Activated CD4-positive, alpha-beta memory T cell treated with anti-CD3 and anti-CD28 coated beads for 36 hours (primary cell): Measurements from ENCODE around the gene ZNF398. TPM values are rescaled to one million over a fixed set of nuclear protein-coding genes. Genes with fewer than 3 reads are reported as not detected.

Experiments
- CTCF ChIA-PET: fragments of 350-600 bp; sonication (Branson Sonifier 250); formaldehyde crosslinking; loops from one replicate; lab custom pipeline; 2021; ENCODE audit warnings: antibody characterized with exemption, inconsistent platforms; lab: Charles Lee
- POLR2A ChIA-PET: fragments of 350-600 bp; sonication (Branson Sonifier 250); formaldehyde crosslinking; loops from one replicate; lab custom pipeline; 2021; ENCODE audit warnings: antibody characterized with exemption; lab: Charles Lee
- DNase-seq: peaks from one replicate; pipeline ENCODE4 v3.0.0-alpha.2; 2020
- H3K27ac Mint-ChIP-seq: one replicate; pipeline ENCODE4 v1.8.0; 2021; ENCODE audit warnings: mixed read lengths
- H3K27me3 Mint-ChIP-seq: one replicate; pipeline ENCODE4 v1.8.0; 2021; ENCODE audit warnings: mixed read lengths
- H3K36me3 Mint-ChIP-seq: one replicate; pipeline ENCODE4 v1.8.0; 2021; ENCODE audit warnings: mixed read lengths
- H3K4me1 Mint-ChIP-seq: one replicate; pipeline ENCODE4 v1.8.0; 2021; ENCODE audit warnings: low read depth, mixed read lengths
- H3K4me3 Mint-ChIP-seq: one replicate; pipeline ENCODE4 v1.8.0; 2021; ENCODE audit warnings: mild to moderate bottlenecking, mixed read lengths
- H3K9me3 Mint-ChIP-seq: one replicate; pipeline ENCODE4 v1.8.0; 2021; ENCODE audit warnings: mixed read lengths
- intact Hi-C: fragments of 100-400 bp; cut with micrococcal nuclease; formaldehyde crosslinking; loops from one replicate; pipeline ENCODE4 v1.15.1; 2023
- total RNA-seq, 2 experiments: library from RNA; stranded (reverse); gene quantifications; one replicate each; pipeline ENCODE4 v1.2.3, GENCODE V29; 2021

Gene ZNF398
- total RNA-seq, 2 experiments from 2014 or later: 8.4 to 9.4 TPM

DNA sequence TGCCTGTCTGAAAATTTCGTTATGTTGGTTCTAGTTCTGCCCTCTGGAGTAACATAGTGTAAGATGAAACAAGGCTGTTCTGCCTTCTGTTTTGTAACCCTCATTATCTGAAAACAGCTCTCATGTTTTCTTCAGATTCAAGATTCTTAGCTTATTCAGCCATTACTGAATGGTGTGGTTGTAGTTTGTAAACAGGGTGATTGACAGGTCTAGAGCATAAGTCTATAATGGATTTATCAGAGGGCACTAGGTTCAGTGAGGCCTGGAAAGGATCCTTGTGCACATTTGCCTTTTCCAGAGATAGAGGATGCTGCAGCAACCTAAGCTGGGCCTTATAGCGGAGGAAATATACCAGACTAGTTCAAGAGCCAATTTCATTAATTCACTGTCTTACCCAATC, 6.1 kb downstream of the ZNF398 start:
- CTCF ChIA-PET: no interaction called here
- H3K9me3 Mint-ChIP-seq: no peaks in the 10 kb centered on the region
- H3K36me3 Mint-ChIP-seq: peaks cover 21% of the 10 kb centered on the region
- H3K27me3 Mint-ChIP-seq: no peaks in the 10 kb centered on the region
- H3K27ac Mint-ChIP-seq: no peak overlapping the region
- DNase-seq: no peak
- H3K4me1 Mint-ChIP-seq: peaks cover 28% of the 10 kb centered on the region
- intact Hi-C loops: no loop called here
- no peak overlapping the region for H3K4me3 Mint-ChIP-seq
- POLR2A ChIA-PET: interaction anchor here (1.2 kb wide), 1 partner anchor 28 kb away, joined by 4 read pairs; no protein-coding TSS in a partner anchor

DNA sequence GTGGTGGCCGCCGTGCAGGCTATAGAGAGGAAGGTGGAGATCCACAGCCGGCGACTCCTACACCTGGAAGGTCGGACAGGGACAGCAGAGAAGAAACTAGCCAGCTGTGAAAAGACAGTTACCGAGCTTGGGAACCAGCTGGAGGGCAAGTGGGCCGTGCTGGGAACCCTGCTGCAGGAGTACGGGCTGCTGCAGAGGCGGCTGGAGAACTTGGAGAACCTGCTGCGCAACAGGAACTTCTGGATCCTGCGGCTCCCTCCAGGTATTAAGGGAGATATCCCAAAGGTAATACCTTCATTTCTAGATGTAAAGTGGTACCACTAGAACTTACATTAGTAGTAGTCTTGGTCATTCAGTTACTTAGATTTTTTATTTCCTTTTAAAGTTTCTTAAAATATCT, 6.8 kb downstream of the ZNF398 start:
- Mint-ChIP-seq H3K27ac (no peak overlapping the region), H3K36me3 (peaks cover 21% of the 10 kb centered on the region), H3K9me3 (no peaks in the 10 kb centered on the region), H3K4me3 (no peak overlapping the region), H3K27me3 (no peaks in the 10 kb centered on the region), H3K4me1 (peaks cover 22% of the 10 kb centered on the region)
- ChIA-PET CTCF (no interaction called here), POLR2A (no interaction called here)
- no peak for DNase-seq
- intact Hi-C loops: no loop called here

DNA sequence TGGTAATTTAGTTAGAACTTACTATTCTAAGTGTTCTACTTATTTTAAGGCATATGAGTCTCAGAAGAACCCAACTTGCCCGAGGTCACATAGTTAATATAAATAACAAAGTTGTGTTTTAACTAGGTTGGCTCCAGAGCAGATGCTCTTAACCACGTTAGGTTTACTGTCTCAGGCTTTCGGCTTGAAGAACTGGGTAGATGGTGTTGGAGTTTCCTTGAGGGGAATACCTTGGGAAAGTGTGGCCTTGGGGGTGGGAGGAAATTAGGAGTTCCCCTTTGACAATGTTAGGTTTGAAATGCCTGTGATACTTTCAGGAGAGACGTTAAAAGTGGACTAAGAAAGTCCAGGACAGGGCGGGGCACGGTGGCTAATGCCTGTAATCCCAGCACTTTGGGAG, 9.6 kb downstream of the ZNF398 start:
- Mint-ChIP-seq H3K27ac (no peak overlapping the region), H3K36me3 (peaks cover 28% of the 10 kb centered on the region), H3K27me3 (no peaks in the 10 kb centered on the region), H3K4me1 (peaks cover 24% of the 10 kb centered on the region), H3K9me3 (no peaks in the 10 kb centered on the region), H3K4me3 (no peak overlapping the region)
- DNase-seq: no peak
- intact Hi-C loops: no loop called here
- CTCF ChIA-PET: no interaction called here
- POLR2A ChIA-PET: interaction anchor here (0.7 kb wide), 1 partner anchor 93 kb away, joined by 3 read pairs; no protein-coding TSS in a partner anchor

- H3K4me3 Mint-ChIP-seq: no peak overlapping the region
- H3K36me3 Mint-ChIP-seq: peaks cover 15% of the 10 kb centered on the region
- H3K9me3 Mint-ChIP-seq: no peaks in the 10 kb centered on the region
- no peaks in the 10 kb centered on the region for H3K27me3 Mint-ChIP-seq
- intact Hi-C loops: no loop called here
- peak; percentile 44 for DNase-seq
- POLR2A ChIA-PET: interaction anchor here (0.8 kb wide), 1 partner anchor 10 kb away, joined by 4 read pairs; no protein-coding TSS in a partner anchor
- CTCF ChIA-PET: interaction anchor here (0.8 to 1.2 kb wide), 2 partner anchors 14 to 34 kb away, joined by 4 read pairs; partner anchors contain the start of genes ZNF282 and ZNF398
- H3K27ac Mint-ChIP-seq: peak overlapping the region; percentile 76
- peaks cover 20% of the 10 kb centered on the region for H3K4me1 Mint-ChIP-seq
Observed at GRCh38 chr7:149161241-149161848, 14.1 kb downstream of the ZNF398 start.

DNA sequence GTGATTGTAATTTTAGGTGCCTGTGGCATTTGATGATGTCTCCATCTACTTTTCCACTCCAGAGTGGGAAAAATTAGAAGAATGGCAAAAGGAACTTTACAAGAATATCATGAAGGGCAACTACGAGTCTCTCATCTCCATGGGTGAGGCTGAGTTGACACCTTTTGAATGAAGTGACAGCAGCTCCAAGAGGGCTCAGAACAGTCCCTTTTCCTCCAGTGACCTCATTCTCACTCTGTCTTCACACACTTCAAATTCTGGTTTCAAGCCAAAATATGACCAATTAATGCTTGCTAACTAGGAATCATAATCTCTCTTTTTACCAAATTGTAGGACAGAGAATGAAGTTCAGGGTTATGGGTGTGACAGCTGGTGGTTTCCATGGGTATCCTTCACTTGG, 18.9 kb downstream of the ZNF398 start:
- no peaks in the 10 kb centered on the region for H3K27me3 Mint-ChIP-seq
- intact Hi-C loops: no loop called here
- peaks cover 19% of the 10 kb centered on the region for H3K36me3 Mint-ChIP-seq
- no peak for DNase-seq
- peak overlapping the region; percentile 14 for H3K27ac Mint-ChIP-seq
- CTCF ChIA-PET: no interaction called here
- no peak overlapping the region for H3K4me3 Mint-ChIP-seq
- POLR2A ChIA-PET: no interaction called here
- H3K9me3 Mint-ChIP-seq: no peaks in the 10 kb centered on the region
- peaks cover 6% of the 10 kb centered on the region for H3K4me1 Mint-ChIP-seq

DNA sequence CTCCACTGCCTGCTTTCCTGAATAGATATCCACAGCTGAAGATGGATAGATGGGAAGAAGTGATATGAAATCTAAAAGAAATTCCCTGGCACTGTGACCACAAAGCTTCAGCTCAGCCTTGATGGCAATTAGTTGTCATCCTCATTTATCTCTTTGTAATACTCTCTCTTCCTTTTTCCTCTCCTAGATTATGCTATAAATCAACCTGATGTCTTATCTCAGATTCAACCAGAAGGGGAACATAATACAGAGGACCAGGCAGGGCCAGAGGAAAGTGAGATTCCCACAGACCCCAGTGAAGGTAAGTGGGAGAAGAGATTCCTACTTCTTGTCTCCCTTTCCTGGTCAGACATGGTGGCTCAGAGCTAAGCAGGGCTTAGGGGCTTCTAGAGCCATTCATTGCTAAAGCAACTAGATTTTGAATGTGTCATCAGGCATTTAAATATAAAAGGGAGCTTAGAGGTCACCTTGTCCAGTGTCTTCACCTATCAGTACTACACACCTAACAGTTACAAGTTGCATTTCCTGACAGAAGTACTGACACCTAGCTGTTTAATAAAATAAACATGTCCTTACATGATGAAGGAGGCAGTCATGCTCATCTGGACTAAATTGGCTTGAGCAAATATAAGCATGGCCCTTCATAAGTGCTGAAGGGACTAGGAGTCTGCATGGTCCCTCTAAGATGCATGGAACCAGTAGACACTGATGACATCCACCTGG, 19.5 kb downstream of the ZNF398 start:
- Mint-ChIP-seq H3K9me3 (no peaks in the 10 kb centered on the region), H3K27me3 (no peaks in the 10 kb centered on the region), H3K4me3 (no peak overlapping the region), H3K4me1 (peaks cover 2% of the 10 kb centered on the region), H3K36me3 (peaks cover 14% of the 10 kb centered on the region), H3K27ac (peak overlapping the region; percentile 14)
- ChIA-PET CTCF (no interaction called here), POLR2A (interaction anchor here (0.5 kb wide), 1 partner anchor 78 kb away, joined by 3 read pairs; no protein-coding TSS in a partner anchor)
- intact Hi-C loops: no loop called here
- no peak for DNase-seq

DNA sequence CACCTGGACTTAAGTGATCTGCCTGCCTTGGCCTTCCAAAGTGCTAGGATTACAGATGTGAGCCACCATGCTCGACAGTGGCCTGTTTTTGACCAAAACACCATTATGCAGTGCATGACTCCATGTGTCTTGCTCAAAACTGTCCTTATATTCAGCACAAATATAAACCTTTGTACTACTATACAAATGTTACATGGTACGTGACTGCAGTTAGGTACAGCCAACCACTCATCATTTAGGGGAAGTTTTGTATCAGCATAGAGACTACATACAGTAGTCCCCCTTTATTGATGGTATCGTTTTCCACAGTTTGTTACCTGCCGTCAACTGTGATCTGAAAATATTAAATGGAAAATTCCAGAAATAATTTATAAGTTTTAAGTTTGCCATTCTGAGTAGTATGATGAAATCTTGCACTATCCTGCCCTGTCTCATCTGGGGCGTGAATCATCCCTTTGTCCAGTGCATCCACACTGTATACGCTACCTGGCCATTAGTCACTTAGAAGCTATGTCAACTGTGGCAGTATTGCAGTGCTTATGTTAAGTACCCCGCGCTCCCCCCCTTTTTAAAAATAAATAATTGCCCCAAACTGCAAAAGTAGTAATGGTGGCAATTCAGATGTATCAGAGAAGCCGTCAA, 24.8 kb downstream of the ZNF398 start:
- intact Hi-C loops: no loop called here
- Mint-ChIP-seq H3K4me3 (no peak overlapping the region), H3K27ac (no peak overlapping the region), H3K9me3 (no peaks in the 10 kb centered on the region), H3K27me3 (no peaks in the 10 kb centered on the region), H3K4me1 (no peaks in the 10 kb centered on the region), H3K36me3 (peaks cover 24% of the 10 kb centered on the region)
- ChIA-PET CTCF (no interaction called here), POLR2A (no interaction called here)
- no peak for DNase-seq

DNA sequence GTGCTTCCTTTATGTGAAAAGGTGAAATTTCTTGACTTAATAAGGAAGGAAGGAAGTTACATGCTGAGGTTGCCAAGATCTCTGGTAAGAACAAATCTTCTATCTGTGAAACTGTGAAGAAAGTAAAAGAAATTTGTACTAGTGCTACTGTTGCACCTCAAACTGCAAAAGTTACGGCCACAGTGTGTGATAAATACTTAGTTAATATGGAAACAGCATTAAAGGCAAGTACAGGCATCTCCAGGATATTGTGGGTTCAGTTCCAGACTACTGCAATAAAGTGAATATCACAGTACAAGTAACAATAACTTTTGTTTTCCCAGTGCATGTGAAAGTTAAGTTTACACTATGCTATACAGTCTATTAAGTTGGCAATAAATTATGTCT, 25.3 kb downstream of the ZNF398 start:
- H3K27ac Mint-ChIP-seq: no peak overlapping the region

GRCh38 chr7:149175150-149175549, 27.9 kb downstream of the ZNF398 start:
- Mint-ChIP-seq H3K4me1 (no peaks in the 10 kb centered on the region), H3K4me3 (no peak overlapping the region), H3K27ac (no peak overlapping the region), H3K27me3 (no peaks in the 10 kb centered on the region), H3K36me3 (peaks cover 37% of the 10 kb centered on the region), H3K9me3 (no peaks in the 10 kb centered on the region)
- intact Hi-C loops: no loop called here
- POLR2A ChIA-PET: no interaction called here
- no peak for DNase-seq
- CTCF ChIA-PET: no interaction called here

More for the DNA sequence above, 25.3 kb downstream of the ZNF398 start:
- DNase-seq: no peak
- ChIA-PET POLR2A (no interaction called here), CTCF (no interaction called here)
- no peak overlapping the region for H3K4me3 Mint-ChIP-seq
- intact Hi-C loops: no loop called here
- H3K9me3 Mint-ChIP-seq: no peaks in the 10 kb centered on the region
- no peaks in the 10 kb centered on the region for H3K27me3 Mint-ChIP-seq
- H3K36me3 Mint-ChIP-seq: peaks cover 26% of the 10 kb centered on the region
- no peaks in the 10 kb centered on the region for H3K4me1 Mint-ChIP-seq

DNA sequence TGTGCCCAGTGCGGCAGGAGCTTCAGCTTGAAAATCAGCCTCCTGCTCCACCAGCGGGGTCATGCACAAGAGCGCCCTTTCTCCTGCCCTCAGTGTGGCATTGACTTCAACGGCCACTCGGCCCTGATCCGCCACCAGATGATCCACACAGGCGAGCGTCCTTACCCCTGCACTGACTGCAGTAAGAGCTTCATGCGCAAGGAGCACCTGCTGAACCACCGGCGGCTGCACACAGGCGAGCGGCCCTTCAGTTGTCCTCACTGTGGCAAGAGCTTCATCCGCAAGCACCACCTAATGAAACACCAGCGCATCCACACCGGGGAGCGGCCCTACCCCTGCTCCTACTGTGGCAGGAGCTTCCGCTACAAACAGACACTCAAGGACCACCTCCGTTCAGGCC, 32.0 kb downstream of the ZNF398 start:
- intact Hi-C loops: no loop called here
- Mint-ChIP-seq H3K9me3 (no peaks in the 10 kb centered on the region), H3K27me3 (no peaks in the 10 kb centered on the region), H3K36me3 (peaks cover 30% of the 10 kb centered on the region), H3K27ac (no peak overlapping the region), H3K4me3 (no peak overlapping the region), H3K4me1 (no peaks in the 10 kb centered on the region)
- CTCF ChIA-PET: no interaction called here
- no peak for DNase-seq
- POLR2A ChIA-PET: no interaction called here

GRCh38 chr7:149180722-149181449, 33.6 kb downstream of the ZNF398 start:
- no peaks in the 10 kb centered on the region for H3K27me3 Mint-ChIP-seq
- ChIA-PET CTCF (interaction anchor here (2.5 kb wide), 1 partner anchor 14 kb away, joined by 8 read pairs; the partner anchor contains the start of gene ZNF282), POLR2A (no interaction called here)
- H3K36me3 Mint-ChIP-seq: peaks cover 30% of the 10 kb centered on the region
- no peaks in the 10 kb centered on the region for H3K4me1 Mint-ChIP-seq
- intact Hi-C loops: no loop called here
- peak overlapping the region; percentile 29 for H3K27ac Mint-ChIP-seq
- H3K9me3 Mint-ChIP-seq: no peaks in the 10 kb centered on the region
- no peak overlapping the region for H3K4me3 Mint-ChIP-seq
- DNase-seq: no peak

GRCh38 chr7:149181450-149181790, 34.2 kb downstream of the ZNF398 start:
- Mint-ChIP-seq H3K36me3 (peaks cover 27% of the 10 kb centered on the region), H3K9me3 (no peaks in the 10 kb centered on the region), H3K27me3 (no peaks in the 10 kb centered on the region), H3K27ac (no peak overlapping the region), H3K4me3 (no peak overlapping the region), H3K4me1 (no peaks in the 10 kb centered on the region)
- ChIA-PET CTCF (interaction anchor here (2.5 kb wide), 1 partner anchor 14 kb away, joined by 8 read pairs; the partner anchor contains the start of gene ZNF282), POLR2A (no interaction called here)
- no peak for DNase-seq
- intact Hi-C loops: no loop called here
